ENCODE data around the gene HRG. TPM values are rescaled to one million over a fixed set of nuclear protein-coding genes. Genes with fewer than 3 reads are reported as not detected.
"Not testable (repeated sequence)": the region's sequence is repeated elsewhere in the genome, so short reads cannot be mapped to it uniquely, and the experiment has no call there.

HRG gene
- total RNA-seq, 2 donors from 2014 or later, result not detected

GRCh38 chr3:186687120-186687651 lies 21.4 kb downstream of the HRG start:
- no peaks in the 10 kb centered on the region for H3K9me3 ChIP-seq
- no peaks in the 10 kb centered on the region for H3K27me3 ChIP-seq
- no peak overlapping the region for H3K4me3 ChIP-seq
- no peak overlapping the region for H3K27ac ChIP-seq
- no peaks in the 10 kb centered on the region for H3K36me3 ChIP-seq
- TF ChIP-seq CTCF (IDR thresholded peaks at IDR 0.05), result no peak
- DNase-seq (ENCODE audit: low spot score), result no peak
- no peaks in the 10 kb centered on the region for H3K4me1 ChIP-seq

- not testable (repeated sequence) for H3K9me3 ChIP-seq; H3K36me3 ChIP-seq; H3K4me3 ChIP-seq; H3K4me1 ChIP-seq; DNase-seq (ENCODE audit: low spot score); H3K27me3 ChIP-seq; H3K27ac ChIP-seq
These were observed 24.5 kb downstream of the HRG start for GRCh38 chr3:186690304-186690703.

GRCh38 chr3:186691676-186692075 lies 25.9 kb downstream of the HRG start:
- no peak overlapping the region for H3K4me3 ChIP-seq
- H3K4me1 ChIP-seq, result no peaks in the 10 kb centered on the region
- no peak for TF ChIP-seq CTCF (IDR thresholded peaks at IDR 0.05)
- H3K27ac ChIP-seq, result no peak overlapping the region
- H3K9me3 ChIP-seq, result no peaks in the 10 kb centered on the region
- no peaks in the 10 kb centered on the region for H3K27me3 ChIP-seq
- no peaks in the 10 kb centered on the region for H3K36me3 ChIP-seq
- no peak for DNase-seq (ENCODE audit: low spot score)

GRCh38 chr3:186693843-186694242 lies 28.0 kb downstream of the HRG start:
- Histone ChIP-seq H3K27ac (no peak overlapping the region), H3K4me3 (no peak overlapping the region), H3K9me3 (no peaks in the 10 kb centered on the region), H3K36me3 (no peaks in the 10 kb centered on the region), H3K4me1 (no peaks in the 10 kb centered on the region), H3K27me3 (no peaks in the 10 kb centered on the region)
- DNase-seq (ENCODE audit: low spot score), result no peak
- no peak for TF ChIP-seq CTCF (IDR thresholded peaks at IDR 0.05)

GRCh38 chr3:186694288-186695032 lies 28.6 kb downstream of the HRG start:
- TF ChIP-seq CTCF (IDR thresholded peaks at IDR 0.05), result no peak
- H3K9me3 ChIP-seq, result no peaks in the 10 kb centered on the region
- H3K4me1 ChIP-seq, result no peaks in the 10 kb centered on the region
- H3K27ac ChIP-seq, result no peak overlapping the region
- no peak for DNase-seq (ENCODE audit: low spot score)
- no peaks in the 10 kb centered on the region for H3K27me3 ChIP-seq
- H3K4me3 ChIP-seq, result no peak overlapping the region
- no peaks in the 10 kb centered on the region for H3K36me3 ChIP-seq

- Histone ChIP-seq H3K4me3 (no peak overlapping the region), H3K36me3 (no peaks in the 10 kb centered on the region), H3K9me3 (no peaks in the 10 kb centered on the region), H3K4me1 (peaks cover 0 to 7% of the 10 kb centered on the region in 2 donors), H3K27ac (no peak overlapping the region), H3K27me3 (no peaks in the 10 kb centered on the region)
- TF ChIP-seq CTCF (IDR thresholded peaks at IDR 0.05), result no peak
- DNase-seq (ENCODE audit: low spot score), result no peak
These were observed 30.7 kb downstream of the HRG start for GRCh38 chr3:186696522-186696921.

Measured in right atrium auricular region (tissue), 2 donors.